Spleen (tissue), 11 donors: ENCODE data around the gene ZNF436. TPM values are rescaled to one million over a fixed set of nuclear protein-coding genes. Genes with fewer than 3 reads are reported as not detected.
A peak's percentile ranks its signal among the peaks of the same experiment; 100 is the strongest.

ENCODE experiments used
- DNase-seq: peaks from one replicate; pipeline ENCODE4 v3.0.0-alpha.2; 2020
- H3K27ac ChIP-seq, 8 donors: fragments of 200-600 bp; sonication (generic) in 7 of 8; 1 replicate in 4 of 8; 2 replicates in 4 of 8; pipeline versions ENCODE4 v1.5.0 to v1.8.0; 2016 to 2021; ENCODE audit warnings: inconsistent platforms in 4 of 8, mild to moderate bottlenecking in 4 of 8, moderate library complexity in 1 of 8
- H3K27me3 ChIP-seq, 7 donors: fragments of 200-600 bp; sonication (generic) in 6 of 7; replicated peaks in 1 of 7; 1 replicate in 4 of 7; 2 replicates in 3 of 7; pipeline versions ENCODE4 v1.5.0 to v1.8.0; 2016 to 2021; ENCODE audit warnings: inconsistent platforms in 3 of 7, mild to moderate bottlenecking in 1 of 7
- H3K36me3 ChIP-seq, 6 donors: fragments of 200-600 bp; sonication (generic) in 5 of 6; 1 replicate in 4 of 6; 2 replicates in 2 of 6; pipeline versions ENCODE4 v1.5.0 to v1.8.0; 2016 to 2021; ENCODE audit warnings: inconsistent platforms in 2 of 6
- H3K4me1 ChIP-seq, 6 donors: fragments of 200-600 bp; sonication (generic) in 5 of 6; 1 replicate in 3 of 6; 2 replicates in 3 of 6; pipeline versions ENCODE4 v1.5.0 to v1.8.0; 2016 to 2021; ENCODE audit warnings: inconsistent platforms in 3 of 6
- H3K4me3 ChIP-seq, 8 donors: fragments of 200-600 bp; sonication (generic) in 7 of 8; 1 replicate in 4 of 8; 2 replicates in 4 of 8; pipeline versions ENCODE4 v1.5.0 to v1.8.0; 2016 to 2021; ENCODE audit warnings: inconsistent platforms in 4 of 8, mild to moderate bottlenecking in 4 of 8, moderate library complexity in 2 of 8
- H3K9me3 ChIP-seq, 8 donors: fragments of 200-600 bp; sonication (generic) in 7 of 8; 1 replicate in 4 of 8; 2 replicates in 4 of 8; pipeline versions ENCODE4 v1.5.0 to v1.8.0; 2016 to 2021; ENCODE audit warnings: inconsistent platforms in 4 of 8
- CTCF ChIP-seq, 11 experiments: fragments of 200-600 bp in 7 of 11; fragments of 450-650 bp in 4 of 11; sonication (generic) in 4 of 11; IDR thresholded peaks in 8 of 11; conservative IDR thresholded peaks in 3 of 11; 1 replicate in 7 of 11; 2 replicates in 4 of 11; pipeline versions ENCODE4 v1.4.0 to v1.8.0; 2016 to 2021; ENCODE audit warnings: antibody characterized with exemption in 11 of 11, inconsistent platforms in 4 of 11, mild to moderate bottlenecking in 1 of 11
- POLR2A ChIP-seq, 3 donors: fragments of 450-650 bp; IDR thresholded peaks; one replicate each; pipeline ENCODE4 v1.5.1; 2017; ENCODE audit warnings: antibody characterized with exemption in 3 of 3, mild to moderate bottlenecking in 1 of 3
- POLR2AphosphoS5 ChIP-seq, 3 donors: sonication (generic); formaldehyde crosslinking; IDR thresholded peaks; one replicate each; pipeline ENCODE4 v1.5.1; 2017; ENCODE audit warnings: antibody characterized with exemption in 3 of 3
- WGBS, 5 donors: extraction: QIAGEN DNeasy Blood & Tissue Kit in 3 of 5; methylation state at CpG; one replicate each; pipeline versions ENCODE4 v1.1.5 to v1.1.7; 2013 to 2018; 5-methylcytosine and 5-hydroxymethylcytosine counted together
- intact Hi-C: fragments of 100-400 bp; cut with DNase I; formaldehyde crosslinking; loops from one replicate; pipeline ENCODE4 v1.15.0; 2023; ENCODE audit warnings: low total_unique reads
- polyA plus RNA-seq, 3 donors: library from polyadenylated mRNA; stranded (reverse); fragments of 200-250 nt; gene quantifications; one replicate each; pipeline ENCODE4 v1.2.1, GENCODE V29; 2013
- total RNA-seq, 7 donors: library from RNA; depleted of rRNA in 3 of 7; stranded (reverse); fragments of >200 nt in 3 of 7; fragmentation: NEBNext Ultra II Directional in 4 of 7; extraction: Animal tissue kit (Norgen Biotek cat#: 25700) in 4 of 7; gene quantifications; one replicate each; pipeline versions ENCODE4 v1.1.0 to v1.2.1, GENCODE V29; 2016 to 2021
- donor health status: healthy with polysubstance abuse.
- donor health status: DM: no; HTN: no; CAD: no; lungs with moderate emphysema.
- donor health status: DM: no; HTN: no; CAD: no.
- donor health status: Bipolar disorder and iron deficiency.
- donor health status: healthy.
- donor health status: DM: no; HTN: no; CAD: no.
- donor health status: DM: yes; HTN: yes; CAD: no.

Gene ZNF436
- total and polyA plus RNA-seq, 10 donors = 2.8 to 32.1 (median 18.5) TPM

GRCh38 chr1:23416964-23417363 lies 47.3 kb upstream of the ZNF436 start:
- Histone ChIP-seq H3K4me1 (peaks cover 0 to 7% (median 3%) of the 10 kb centered on the region in 6 donors), H3K27ac (no peak overlapping the region), H3K9me3 (no peaks in the 10 kb centered on the region), H3K4me3 (no peak overlapping the region), H3K36me3 (peaks cover 0 to 6% (median 0%) of the 10 kb centered on the region in 6 donors), H3K27me3 (no peaks in the 10 kb centered on the region)
- DNase-seq = no peak
- intact Hi-C loops = no loop called here
- TF ChIP-seq POLR2A (IDR thresholded peaks at IDR 0.05) (no peak), POLR2AphosphoS5 (IDR thresholded peaks at IDR 0.05) (no peak)
- WGBS, 5 donors = 70 to 89% (median 86%) methylated on average over 4 of the region's 4 CpGs

- H3K4me3 ChIP-seq = no peak overlapping the region
- TF ChIP-seq CTCF (IDR thresholded peaks at IDR 0.05 in 8 of 11, conservative IDR thresholded peaks at IDR 0.05 in 3 of 11) (no peak), POLR2A (IDR thresholded peaks at IDR 0.05) (no peak), POLR2AphosphoS5 (IDR thresholded peaks at IDR 0.05) (peak in 1 of 3 donors; percentile 62)
- no peak for DNase-seq
- peak overlapping the region in 2 of 8 donors; percentile 5 to 24 for H3K27ac ChIP-seq
- H3K27me3 ChIP-seq = no peaks in the 10 kb centered on the region
- H3K9me3 ChIP-seq = no peaks in the 10 kb centered on the region
- intact Hi-C loops = no loop called here
- H3K4me1 ChIP-seq = peaks cover 6 to 29% (median 11%) of the 10 kb centered on the region in 6 donors
- WGBS, 5 donors = 63 to 86% (median 72%) methylated on average over 7 of the region's 7 CpGs
- H3K36me3 ChIP-seq = no peaks in the 10 kb centered on the region
These were observed 39.2 kb upstream of the ZNF436 start for GRCh38 chr1:23408797-23409290.

- 83 to 91% (median 86%) methylated on average over 8 of the region's 8 CpGs for WGBS, 5 donors
- H3K9me3 ChIP-seq = no peaks in the 10 kb centered on the region
- no peaks in the 10 kb centered on the region for H3K36me3 ChIP-seq
- H3K4me1 ChIP-seq = peaks cover 14 to 46% (median 26%) of the 10 kb centered on the region in 6 donors
- H3K27me3 ChIP-seq = no peaks in the 10 kb centered on the region
- intact Hi-C loops = no loop called here
- no peak for DNase-seq
- no peak for TF ChIP-seq POLR2A (IDR thresholded peaks at IDR 0.05)
- no peak for TF ChIP-seq POLR2AphosphoS5 (IDR thresholded peaks at IDR 0.05)
- no peak for TF ChIP-seq CTCF (IDR thresholded peaks at IDR 0.05 in 8 of 11, conservative IDR thresholded peaks at IDR 0.05 in 3 of 11)
- no peak overlapping the region for H3K4me3 ChIP-seq
- peak overlapping the region in 1 of 8 donors; percentile 2 for H3K27ac ChIP-seq
These were observed 37.5 kb upstream of the ZNF436 start for GRCh38 chr1:23407016-23407630.

DNA sequence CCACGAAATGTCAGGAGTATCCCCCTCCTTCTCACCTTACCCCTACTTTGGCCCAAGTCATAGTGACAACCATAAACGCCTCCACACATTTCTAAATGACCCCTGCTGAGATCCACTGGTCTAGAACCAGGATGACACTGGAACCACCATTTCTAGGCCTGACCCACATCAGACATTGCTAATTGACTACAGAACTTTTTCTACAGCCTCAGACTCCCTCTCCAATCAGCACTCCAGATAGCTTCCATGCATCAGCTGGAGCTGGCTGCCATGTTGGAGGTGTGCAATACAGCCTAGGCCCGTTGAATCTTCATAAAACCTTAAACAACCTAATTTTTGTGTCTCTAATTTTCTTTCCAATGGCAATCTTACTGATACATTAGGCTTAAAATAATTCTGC lies 36.3 kb upstream of the ZNF436 start:
- Histone ChIP-seq H3K4me3 (no peak overlapping the region), H3K36me3 (no peaks in the 10 kb centered on the region), H3K27me3 (no peaks in the 10 kb centered on the region), H3K4me1 (peaks cover 14 to 48% (median 28%) of the 10 kb centered on the region in 6 donors), H3K27ac (peak overlapping the region in 4 of 8 donors; percentile 25 to 62 (median 30)), H3K9me3 (no peaks in the 10 kb centered on the region)
- TF ChIP-seq POLR2A (IDR thresholded peaks at IDR 0.05) (no peak), POLR2AphosphoS5 (IDR thresholded peaks at IDR 0.05) (no peak), CTCF (IDR thresholded peaks at IDR 0.05 in 8 of 11, conservative IDR thresholded peaks at IDR 0.05 in 3 of 11) (no peak)
- DNase-seq = no peak
- intact Hi-C loops = no loop called here
- WGBS, 5 donors = 74 to 85% (median 81%) methylated on average over 3 of the region's 3 CpGs
